Duodenal mucosa (tissue), 2 donors: Measurements from ENCODE around the gene DDA1.
"Not testable (repeated sequence)": the region's sequence is repeated elsewhere in the genome, so short reads cannot be mapped to it uniquely, and the experiment has no call there.

Experiments used
- H3K27ac ChIP-seq: one replicate; pipeline ENCODE4 v1.7.0; 2013; ENCODE audit warnings: low read depth, low read length
- H3K27me3 ChIP-seq, 2 donors: one replicate each; pipeline ENCODE4 v1.7.0; 2013; ENCODE audit warnings: low read length in 2 of 2, control low read depth in 1 of 2; ENCODE audit not compliant: insufficient read depth in 2 of 2, control insufficient read depth in 1 of 2
- H3K36me3 ChIP-seq, 2 donors: one replicate each; pipeline ENCODE4 v1.7.0; 2013; ENCODE audit warnings: low read length in 2 of 2, control low read depth in 1 of 2; ENCODE audit not compliant: insufficient read depth in 2 of 2, control insufficient read depth in 1 of 2
- H3K4me1 ChIP-seq, 2 donors: one replicate each; pipeline ENCODE4 v1.7.0; 2013; ENCODE audit warnings: low read length in 2 of 2, control low read depth in 1 of 2; ENCODE audit not compliant: insufficient read depth in 2 of 2, control insufficient read depth in 1 of 2
- H3K4me3 ChIP-seq, 2 donors: one replicate each; pipeline ENCODE4 v1.7.0; 2013; ENCODE audit warnings: low read length in 2 of 2, low read depth in 1 of 2
- H3K9ac ChIP-seq, 2 donors: one replicate each; pipeline ENCODE4 v1.7.0; 2013; ENCODE audit warnings: low read length in 2 of 2, low read depth in 1 of 2
- H3K9me3 ChIP-seq, 2 donors: one replicate each; pipeline ENCODE4 v1.7.0; 2013; ENCODE audit warnings: low read length in 2 of 2, control low read depth in 1 of 2; ENCODE audit not compliant: control insufficient read depth in 1 of 2

Gene DDA1

GRCh38 chr19:17359905-17360800 lies 50.8 kb downstream of the DDA1 start:
- H3K9me3 ChIP-seq, result no peaks in the 10 kb centered on the region
- H3K27ac ChIP-seq, result no peak overlapping the region
- H3K36me3 ChIP-seq, result no peaks in the 10 kb centered on the region
- no peak overlapping the region for H3K9ac ChIP-seq
- H3K27me3 ChIP-seq, result peaks cover 0 to 2% of the 10 kb centered on the region in 2 donors
- H3K4me1 ChIP-seq, result no peaks in the 10 kb centered on the region
- no peak overlapping the region for H3K4me3 ChIP-seq

GRCh38 chr19:17363852-17364605 lies 54.7 kb downstream of the DDA1 start:
- H3K4me3 ChIP-seq, result not testable (repeated sequence)

GRCh38 chr19:17365361-17365760 lies 56.0 kb downstream of the DDA1 start:
- peaks cover 0 to 2% of the 10 kb centered on the region in 2 donors for H3K27me3 ChIP-seq
- H3K36me3 ChIP-seq, result no peaks in the 10 kb centered on the region
- H3K27ac ChIP-seq, result no peak overlapping the region
- H3K9ac ChIP-seq, result no peak overlapping the region
- H3K4me1 ChIP-seq, result peaks cover 0 to 2% of the 10 kb centered on the region in 2 donors
- H3K4me3 ChIP-seq, result no peak overlapping the region
- H3K9me3 ChIP-seq, result no peaks in the 10 kb centered on the region

More at GRCh38 chr19:17363852-17364605, 54.7 kb downstream of the DDA1 start:
- not testable (repeated sequence) for H3K27me3 ChIP-seq, H3K27ac ChIP-seq, H3K9me3 ChIP-seq, H3K4me1 ChIP-seq, H3K36me3 ChIP-seq, H3K9ac ChIP-seq

GRCh38 chr19:17370026-17370587 lies 60.7 kb downstream of the DDA1 start:
- no peak overlapping the region for H3K27ac ChIP-seq
- H3K9ac ChIP-seq, result no peak overlapping the region
- H3K4me1 ChIP-seq, result peaks cover 0 to 3% of the 10 kb centered on the region in 2 donors
- no peak overlapping the region for H3K4me3 ChIP-seq
- H3K36me3 ChIP-seq, result no peaks in the 10 kb centered on the region
- H3K9me3 ChIP-seq, result no peaks in the 10 kb centered on the region
- H3K27me3 ChIP-seq, result peaks cover 0 to under 1% of the 10 kb centered on the region in 2 donors
